HuH-7 (cell line): ENCODE results near the gene HOXD11.
A peak's percentile ranks its signal among the peaks of the same experiment; 100 is the strongest.

Experiments
- DNase-seq: peaks from one replicate; pipeline ENCODE4 v3.0.0; 2011; ENCODE audit warnings: low spot score

The HOXD11 gene

DNA sequence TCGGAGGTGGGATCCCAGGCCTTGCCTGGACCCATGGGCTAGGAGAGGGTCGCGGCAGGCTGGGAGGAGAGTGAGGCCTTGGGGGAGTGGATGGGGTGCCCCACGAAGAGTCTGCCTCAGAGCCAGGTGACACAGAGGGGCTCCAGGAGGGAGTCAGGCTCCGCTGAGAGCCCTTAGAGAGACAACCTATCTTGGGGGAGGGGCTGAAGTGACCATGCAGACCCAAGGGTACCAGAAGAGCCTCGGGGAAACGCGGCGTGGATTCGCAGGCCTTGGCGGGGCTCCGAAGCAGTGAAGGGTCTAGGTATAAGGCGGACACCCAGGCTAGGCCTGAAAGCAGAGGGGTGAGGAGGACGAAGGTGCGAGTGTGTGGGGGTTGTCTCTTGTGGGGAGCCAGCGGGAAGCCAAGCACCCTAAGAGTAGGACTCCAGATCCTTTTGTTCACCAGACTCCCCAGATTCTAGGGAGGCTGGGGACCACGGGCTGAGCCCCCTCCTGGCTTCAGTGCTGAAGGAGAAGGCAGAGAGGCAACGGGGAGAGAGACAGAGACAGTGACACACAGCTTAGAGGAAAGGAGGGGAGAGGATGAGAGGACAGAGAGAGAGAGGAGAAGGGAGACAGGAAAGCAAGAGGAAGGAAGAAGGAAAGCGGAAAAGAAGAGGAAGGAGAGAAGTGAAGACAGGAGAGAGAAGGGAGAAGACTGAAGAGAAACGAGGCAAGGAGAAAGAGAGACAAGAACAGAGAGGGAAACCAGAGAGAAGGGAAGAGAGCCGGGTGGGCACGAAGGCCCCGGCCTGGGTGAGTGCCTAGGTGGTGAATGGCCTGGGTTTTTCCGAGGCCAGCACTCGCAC, 1.1 kb upstream of the HOXD11 start:
- no peak for DNase-seq

DNA sequence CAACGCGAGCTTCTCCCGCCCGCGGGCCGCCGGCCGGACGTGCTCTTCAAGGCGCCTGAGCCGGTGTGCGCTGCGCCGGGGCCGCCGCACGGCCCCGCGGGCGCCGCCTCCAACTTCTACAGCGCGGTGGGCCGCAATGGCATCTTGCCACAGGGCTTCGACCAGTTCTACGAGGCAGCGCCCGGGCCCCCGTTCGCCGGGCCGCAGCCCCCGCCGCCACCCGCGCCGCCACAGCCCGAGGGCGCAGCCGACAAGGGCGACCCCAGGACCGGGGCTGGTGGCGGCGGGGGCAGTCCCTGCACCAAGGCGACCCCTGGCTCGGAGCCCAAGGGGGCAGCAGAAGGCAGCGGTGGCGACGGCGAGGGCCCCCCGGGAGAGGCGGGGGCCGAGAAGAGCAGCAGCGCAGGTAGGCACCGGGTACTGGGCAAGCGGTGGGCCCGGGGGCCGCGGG, 676 bp downstream of the HOXD11 start:
- no peak for DNase-seq

DNA sequence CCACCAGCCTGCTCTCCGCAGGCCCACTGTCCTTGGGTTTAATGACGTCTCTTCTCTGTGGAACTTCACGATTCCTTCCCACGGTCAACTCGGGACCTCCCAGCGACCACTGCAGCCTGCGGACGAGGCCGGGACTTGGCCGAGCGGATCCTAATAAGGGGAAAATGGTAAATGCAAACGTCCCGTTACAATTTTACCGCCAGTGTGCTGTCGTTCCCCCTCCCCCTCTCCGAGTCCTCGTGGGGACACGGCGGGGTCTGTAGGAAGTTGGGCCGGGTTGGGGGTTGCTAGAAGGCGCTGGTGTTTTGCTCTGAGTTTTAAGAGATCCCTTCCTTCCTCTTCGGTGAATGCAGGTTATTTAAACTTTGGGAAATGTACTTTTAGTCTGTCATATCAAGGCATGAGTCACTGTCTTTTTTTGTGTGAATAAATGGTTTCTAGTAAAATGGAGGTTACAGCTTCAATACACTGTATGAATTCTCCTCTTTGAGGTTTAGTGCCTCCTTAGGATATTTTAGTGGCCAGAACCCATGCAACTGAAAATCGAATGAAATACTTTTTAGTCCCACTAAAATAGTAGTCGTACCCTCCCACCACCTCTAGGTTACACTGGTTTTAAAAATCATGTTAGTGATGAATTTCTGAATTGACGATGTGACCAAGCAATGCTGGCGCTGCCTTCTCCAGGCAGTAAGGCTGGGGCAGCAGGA, 2.3 kb downstream of the HOXD11 start:
- DNase-seq = no peak

DNA sequence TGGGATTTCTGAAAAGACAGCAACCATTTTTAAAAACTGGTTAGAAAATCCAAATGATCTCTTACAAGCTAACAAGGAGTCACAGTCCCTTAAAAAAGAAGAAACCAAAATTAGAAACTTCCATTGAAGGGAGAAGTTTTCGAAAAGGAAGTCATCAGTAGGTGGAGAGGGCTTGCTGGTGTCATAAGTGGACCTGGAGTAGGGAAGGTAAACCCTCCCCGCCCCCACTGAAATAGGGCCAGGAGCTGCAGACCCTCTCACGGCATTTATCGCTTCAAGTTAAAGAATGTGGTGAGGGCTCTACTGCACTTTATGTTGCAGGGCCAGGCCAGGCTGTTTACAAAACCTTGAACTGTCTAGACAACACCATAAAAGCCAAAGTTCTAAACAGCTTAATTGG, 2.9 kb downstream of the HOXD11 start:
- DNase-seq = no peak

DNA sequence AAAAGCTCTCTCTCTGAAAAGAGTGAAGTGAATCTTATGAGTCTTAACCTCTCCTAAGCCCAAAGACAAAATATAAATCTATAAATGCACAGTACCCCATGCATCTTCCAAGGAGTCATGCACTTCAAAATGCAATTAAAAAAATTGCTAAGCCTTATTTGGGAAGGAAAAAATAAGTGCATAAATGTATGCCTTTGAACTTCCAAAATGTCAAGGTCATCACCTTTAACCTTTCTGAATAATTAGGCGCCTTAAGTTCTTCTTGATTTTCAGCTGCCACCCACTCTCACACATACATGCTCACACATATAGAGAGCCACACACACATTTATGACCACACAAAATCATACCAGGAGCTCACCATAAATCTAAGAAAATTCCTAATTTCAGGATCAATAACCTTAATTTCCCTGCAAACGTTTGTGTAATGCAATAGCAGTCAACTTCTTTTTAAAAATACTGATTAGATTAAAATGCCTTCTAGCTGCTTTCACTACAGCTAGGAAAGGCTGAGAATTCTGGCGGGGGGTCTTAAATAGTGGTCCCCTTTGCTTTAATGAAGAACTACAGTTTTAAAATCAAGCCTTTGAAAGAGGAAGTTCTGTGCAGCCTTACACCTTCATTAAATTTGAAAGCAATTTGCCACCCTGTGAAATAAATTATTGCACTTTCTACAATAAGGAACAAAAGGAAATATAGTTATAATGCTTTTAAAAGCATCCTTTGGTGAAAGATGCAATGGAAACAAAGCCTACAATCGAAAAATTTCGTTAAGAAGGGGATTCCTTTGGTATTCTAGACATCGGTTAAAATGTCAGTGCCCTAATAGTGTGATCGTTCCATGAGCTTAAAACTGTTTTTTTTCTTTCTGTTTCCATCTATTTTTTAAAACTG, 3.6 kb downstream of the HOXD11 start:
- no peak for DNase-seq

DNA sequence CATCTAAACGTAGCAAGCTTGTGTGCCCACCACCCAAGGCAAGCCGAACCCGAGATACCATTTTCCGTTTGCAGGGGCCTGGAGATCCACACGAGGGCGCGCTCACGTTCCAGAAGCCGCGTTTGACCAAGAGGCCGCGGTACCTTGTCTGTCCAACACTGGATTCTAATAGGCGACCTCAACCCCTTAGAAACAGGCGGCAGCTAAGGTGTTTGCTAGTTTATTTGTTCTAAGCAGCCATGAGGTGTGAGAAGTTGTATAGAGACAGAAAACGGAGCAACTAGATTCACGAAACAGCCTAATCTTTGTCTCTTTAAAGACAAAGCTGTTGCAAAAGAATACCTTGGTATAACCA, 4.2 kb downstream of the HOXD11 start:
- DNase-seq = peak; percentile 91

DNA sequence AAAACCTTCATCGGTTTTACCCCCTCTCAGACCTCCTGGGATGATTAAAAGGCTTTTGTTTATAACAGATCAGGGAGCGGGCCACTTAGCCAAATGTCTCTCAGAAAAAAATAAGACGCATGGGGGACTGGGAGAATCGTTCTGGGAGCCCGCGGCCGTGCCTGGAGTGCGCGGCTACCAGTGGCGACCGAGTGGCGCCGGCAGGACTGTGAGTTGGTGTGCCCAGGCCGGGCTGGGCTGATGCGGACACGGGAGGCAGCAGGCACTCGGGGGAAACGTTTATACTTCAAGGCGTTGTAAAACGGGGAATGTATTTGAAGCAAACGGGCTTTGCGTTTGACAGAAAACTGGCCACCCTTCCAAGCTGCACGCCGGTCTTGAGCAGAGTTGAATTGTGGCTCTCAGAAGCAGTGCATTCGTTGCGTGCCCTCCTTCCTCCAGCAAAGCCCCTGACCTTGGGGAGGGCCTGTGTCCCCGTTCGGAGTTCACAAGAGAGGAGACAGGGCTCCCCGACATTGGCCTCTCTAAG, 4.8 kb downstream of the HOXD11 start:
- no peak for DNase-seq

DNA sequence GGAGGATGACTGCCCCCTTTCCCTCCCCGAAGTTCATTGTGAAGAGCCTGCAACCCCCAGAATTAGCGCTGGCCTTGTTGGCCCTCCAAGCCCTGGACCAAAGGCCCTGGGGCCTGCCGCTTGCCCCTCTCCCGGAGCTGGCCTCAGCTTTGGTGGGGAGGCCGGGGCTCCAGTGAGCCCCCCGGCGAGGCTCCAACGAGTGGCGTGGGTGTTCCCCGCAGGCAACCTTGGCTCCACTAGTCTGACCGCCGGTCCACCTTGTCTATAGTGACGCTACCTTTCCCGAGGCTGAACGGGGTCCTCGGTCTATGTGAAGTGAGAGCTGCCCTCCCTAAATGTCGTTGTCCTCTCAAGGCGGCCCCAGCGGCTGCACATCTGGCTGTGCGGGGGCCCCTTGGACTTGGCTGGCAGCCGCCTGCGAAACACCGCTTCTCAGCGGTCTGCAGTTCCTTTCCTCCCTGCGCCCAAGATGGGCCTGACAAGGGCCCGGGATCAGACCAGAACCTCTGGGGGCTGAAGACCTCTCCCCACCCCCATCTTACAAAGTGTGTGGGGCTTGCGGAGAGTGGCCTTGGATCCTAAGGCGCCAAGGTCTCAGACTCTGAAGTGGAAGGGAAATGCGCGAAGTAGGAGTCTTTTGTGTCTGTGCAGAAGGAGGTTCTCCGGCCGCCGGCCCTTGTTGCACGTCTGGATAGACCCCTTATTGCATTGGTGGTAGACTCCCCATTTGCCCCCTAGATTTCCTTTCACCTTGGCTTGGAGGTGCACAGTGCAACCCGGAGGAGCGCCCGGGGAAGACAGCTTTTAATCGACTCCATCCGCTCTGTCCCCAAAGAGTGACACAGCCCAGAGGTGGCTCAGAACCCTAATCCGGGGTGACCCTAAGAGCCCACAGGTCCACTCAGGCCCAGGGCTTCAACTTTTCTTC, 5.6 kb downstream of the HOXD11 start:
- DNase-seq = no peak

DNA sequence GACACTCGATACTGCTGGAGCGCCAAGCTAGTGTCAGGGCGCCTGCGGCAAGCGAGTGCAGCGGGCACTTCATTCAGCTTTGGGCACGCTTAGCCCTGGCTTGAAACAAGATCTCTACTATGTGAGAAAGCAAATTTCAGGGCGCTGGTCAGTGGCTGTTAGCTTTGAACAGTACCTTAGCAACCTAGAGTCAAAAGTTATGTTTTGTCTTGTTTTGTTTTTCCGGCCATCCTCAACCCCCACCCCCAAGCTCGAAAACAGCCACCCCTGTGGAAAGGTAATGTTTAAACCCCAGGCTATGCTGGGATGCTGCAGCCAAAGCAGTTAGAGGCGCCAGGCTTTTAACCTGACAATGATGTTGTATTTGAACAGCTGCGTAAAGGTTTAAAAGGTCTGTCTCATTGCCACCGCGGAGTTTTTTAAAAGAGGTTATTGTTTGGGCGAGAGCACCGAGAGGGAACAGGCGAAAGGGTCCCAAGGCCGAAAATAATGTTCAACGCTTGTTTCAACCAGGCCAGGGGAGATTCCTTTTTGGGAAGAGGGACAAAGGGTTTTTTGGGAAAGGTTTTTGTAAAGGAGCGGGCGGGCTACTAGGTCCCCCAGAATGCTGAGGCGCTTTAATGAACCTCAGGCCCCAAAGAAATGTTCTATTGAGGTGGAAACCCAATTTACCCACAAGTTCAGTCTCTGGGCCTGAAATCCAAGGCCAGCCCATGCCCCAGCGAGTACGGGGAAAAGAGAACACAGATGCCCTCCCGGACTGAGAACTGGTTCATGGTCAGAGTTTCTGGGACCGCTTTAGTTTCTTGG, 7.2 kb downstream of the HOXD11 start:
- no peak for DNase-seq

DNA sequence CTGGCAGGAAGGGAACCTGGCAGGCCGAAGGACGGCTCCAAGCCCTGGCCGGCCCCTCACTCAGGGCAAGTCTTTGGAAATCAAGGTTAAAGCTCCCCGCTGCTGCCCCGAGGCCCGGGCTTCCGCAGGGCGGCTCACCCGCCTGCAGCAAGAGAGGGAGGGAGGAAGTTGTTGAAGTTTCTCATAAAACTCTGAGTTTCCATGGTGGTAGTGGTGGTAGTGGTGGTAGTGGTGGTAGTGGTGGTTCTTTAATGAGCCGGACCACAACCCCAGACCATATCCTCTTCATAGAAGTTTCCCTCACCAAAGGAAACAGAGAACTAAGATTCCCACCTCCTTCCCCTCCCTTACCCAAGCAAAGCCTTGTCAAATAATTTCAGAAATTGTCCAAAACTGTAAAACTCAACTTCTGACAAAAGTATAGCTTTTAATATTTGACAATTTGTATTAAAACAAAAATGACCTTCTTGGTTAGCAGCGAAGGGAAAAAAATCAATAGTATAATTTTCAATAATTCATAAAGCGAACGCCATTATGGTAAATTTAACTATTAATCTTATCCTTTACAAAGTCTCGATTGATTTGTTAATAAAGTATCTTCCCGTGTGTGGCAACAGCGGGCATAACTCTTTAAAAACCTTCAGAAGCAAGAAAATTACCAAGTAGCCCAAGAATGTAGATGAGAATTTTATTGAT, 8.0 kb downstream of the HOXD11 start:
- DNase-seq = no peak

DNA sequence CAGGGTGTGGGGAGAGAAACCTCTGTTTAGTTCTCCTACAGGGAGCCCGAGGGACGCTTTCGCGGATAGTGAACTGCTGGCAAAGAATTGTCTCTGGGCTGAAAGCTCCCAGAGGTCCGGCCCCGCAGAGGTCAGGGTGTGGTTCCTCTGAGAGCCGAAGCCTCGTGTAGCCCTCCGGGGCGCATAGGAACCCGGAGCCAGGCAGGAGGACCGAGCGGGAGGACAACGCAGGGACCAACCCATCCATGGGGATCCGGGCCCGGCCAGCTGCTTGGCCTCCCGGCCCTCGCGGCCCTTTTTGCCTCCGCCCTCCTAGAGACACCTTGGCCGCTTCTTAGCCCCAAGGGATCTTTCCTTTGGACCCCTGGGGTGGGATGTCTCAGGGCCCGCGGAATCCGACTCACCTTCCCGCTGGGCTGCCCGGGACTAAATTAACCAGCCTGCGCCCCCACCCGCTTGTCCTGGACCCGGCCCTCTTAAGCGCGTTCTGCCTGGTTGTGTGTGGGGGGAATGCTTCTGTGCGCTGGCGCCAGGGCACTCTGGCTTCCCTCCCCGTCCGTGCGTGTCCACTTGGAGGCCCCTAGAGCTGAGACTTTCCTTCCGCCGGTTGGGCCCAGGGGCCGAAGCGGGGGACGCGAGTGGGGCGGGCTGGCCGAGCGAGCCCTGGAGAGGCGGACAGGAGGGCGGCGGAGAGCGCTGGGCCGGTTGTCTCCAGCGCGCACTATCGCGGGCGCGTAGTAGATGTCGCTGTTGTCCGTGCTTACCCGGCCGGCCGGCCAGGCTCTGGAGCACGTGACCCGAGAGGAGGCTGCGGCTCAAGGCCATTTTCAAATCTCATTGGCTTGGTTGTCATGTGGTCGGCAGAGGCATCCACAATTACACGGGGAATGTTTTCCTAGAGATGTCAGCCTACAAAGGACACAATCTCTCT, 9.1 kb downstream of the HOXD11 start, which contains the start of gene HOXD10:
TSS of gene HOXD10 (plus strand) at position 896 of the 931 bp plus-strand sequence. CDS start 56 bp downstream, outside the sequence.
- peak; percentile 97 for DNase-seq

DNA sequence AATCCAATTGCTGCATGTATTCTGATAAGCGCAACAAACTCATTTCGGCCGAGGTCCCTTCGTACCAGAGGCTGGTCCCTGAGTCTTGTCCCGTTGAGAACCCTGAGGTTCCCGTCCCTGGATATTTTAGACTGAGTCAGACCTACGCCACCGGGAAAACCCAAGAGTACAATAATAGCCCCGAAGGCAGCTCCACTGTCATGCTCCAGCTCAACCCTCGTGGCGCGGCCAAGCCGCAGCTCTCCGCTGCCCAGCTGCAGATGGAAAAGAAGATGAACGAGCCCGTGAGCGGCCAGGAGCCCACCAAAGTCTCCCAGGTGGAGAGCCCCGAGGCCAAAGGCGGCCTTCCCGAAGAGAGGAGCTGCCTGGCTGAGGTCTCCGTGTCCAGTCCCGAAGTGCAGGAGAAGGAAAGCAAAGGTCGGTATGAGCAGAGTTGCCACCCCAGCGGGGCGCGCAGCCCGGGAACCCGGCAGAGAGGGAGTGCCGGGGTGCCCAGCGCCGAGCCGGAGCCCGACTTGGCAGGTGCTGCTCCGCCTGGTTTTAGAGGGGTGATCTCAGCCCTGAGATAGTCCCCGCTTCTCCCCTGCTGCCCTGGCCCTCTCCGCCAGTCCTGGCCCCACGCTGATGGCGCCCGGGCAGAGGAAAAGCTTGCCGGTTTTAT, 10.2 kb downstream of the HOXD11 start:
- DNase-seq = no peak

DNA sequence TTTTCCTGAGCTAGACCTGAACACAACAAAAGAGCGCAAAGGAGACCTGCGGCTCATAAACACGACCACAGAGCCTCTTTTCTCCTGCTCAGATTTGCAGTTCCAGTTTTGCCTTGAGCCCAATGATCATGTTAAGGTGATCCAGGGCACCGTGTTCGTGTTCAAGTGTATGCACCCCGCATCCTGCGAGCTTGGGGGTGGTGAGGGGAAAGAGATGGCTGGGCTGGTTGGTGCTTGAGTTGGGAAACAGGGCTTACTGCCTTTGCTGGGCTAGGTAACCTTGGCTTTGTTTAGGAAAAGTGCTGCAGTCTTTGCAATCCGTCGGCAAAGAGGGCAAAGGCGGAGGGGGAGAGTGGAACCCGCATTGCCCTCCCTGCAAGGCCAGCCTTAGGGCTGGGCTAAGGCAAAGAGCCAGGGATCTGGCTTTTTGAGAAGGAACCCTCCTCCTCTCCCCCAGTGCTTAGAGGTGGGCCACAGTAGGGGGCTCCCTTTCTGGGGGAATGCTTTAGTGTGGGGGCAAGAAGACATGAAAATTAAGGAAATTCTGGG, 10.8 kb downstream of the HOXD11 start:
- DNase-seq = no peak

DNA sequence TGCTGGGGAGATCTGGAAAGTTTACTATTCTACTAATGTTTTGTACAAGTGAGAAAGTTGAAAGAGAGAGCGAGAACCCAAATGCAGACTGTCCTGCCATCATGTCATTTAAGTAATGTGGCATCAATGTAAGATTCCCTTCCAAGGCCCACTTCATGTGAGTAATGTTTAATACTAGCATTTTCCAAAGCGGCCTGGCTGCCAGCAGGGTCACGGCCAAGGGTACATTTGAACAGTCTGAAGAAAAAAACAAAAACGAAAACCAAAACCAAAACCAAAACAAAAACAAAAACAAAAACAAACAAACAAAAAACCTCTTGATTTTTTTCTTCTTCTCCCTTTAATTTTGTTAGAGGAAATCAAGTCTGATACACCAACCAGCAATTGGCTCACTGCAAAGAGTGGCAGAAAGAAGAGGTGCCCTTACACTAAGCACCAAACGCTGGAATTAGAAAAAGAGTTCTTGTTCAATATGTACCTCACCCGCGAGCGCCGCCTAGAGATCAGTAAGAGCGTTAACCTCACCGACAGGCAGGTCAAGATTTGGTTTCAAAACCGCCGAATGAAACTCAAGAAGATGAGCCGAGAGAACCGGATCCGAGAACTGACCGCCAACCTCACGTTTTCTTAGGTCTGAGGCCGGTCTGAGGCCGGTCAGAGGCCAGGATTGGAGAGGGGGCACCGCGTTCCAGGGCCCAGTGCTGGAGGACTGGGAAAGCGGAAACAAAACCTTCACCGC, 11.7 kb downstream of the HOXD11 start:
- peak; percentile 88 for DNase-seq

DNA sequence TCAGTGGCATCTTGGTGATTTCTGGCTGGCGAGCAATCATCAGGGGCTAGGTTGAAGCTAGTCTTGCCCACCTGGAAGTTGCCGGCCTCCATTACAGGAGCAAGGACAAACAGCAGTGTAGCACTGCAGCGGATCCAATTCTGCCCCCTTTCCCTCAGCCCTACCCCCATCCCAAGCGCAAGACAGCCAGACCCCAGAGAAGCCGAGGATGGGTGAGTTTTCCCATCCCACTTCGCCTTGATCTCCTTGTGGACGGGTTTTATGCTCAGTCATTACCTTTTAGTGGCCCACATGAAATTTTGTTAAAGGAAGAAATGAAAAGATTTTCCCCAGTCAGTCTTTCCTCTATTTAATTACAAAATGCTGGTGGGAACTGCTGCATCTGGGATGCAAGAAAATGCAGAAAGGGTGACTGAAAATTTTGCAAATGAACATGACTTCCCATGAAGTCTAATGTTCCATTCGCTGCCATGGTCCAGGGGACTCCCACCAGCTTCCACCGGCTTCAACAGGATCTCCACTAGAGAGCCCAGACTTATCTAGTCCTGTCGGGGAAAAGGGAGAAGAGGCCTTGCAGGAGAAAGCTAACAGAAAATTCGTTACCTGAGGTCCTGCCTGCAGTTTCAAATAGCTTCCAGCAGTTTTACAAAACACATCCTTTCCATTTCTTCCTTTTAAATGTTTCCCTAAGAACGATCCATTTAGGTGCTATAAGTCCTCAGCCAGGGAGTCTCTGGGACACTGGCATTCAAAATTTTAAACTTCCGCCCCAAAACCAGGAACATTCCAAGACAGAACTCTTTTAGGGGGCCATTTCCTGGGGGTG, 13.5 kb downstream of the HOXD11 start:
- no peak for DNase-seq
